ENCODE measurements around the gene DNAJB11.

GRCh38 chr3:186571644-186572013 lies 1.1 kb downstream of the DNAJB11 start:
- TF ChIP-seq CTCF (conservative IDR thresholded peaks at IDR 0.05; ENCODE audit: low read depth in 2 of 2) (no peak), CREB1 (CRISPR knock-in tag; IDR thresholded peaks at IDR 0.05; ENCODE audit: low read depth) (no peak), ZNF114 (CRISPR knock-in tag; IDR thresholded peaks at IDR 0.05) (no peak), EZH2phosphoT487 (IDR thresholded peaks at IDR 0.05; ENCODE audit: unreplicated experiment) (no peak), NANOG (IDR thresholded peaks at IDR 0.05; ENCODE audit: borderline replicate concordance) (no peak)
